Endodermal cell (in vitro differentiated cells): ENCODE data around the gene JMJD1C. TPM values are rescaled to one million over a fixed set of nuclear protein-coding genes. Genes with fewer than 3 reads are reported as not detected.

Source experiments
- DNase-seq: peaks from one replicate; pipeline ENCODE4 v3.0.0-alpha.2; 2017
- H3K27ac ChIP-seq: 2 replicates; pipeline ENCODE4 v1.5.1; 2013; ENCODE audit warnings: mild to moderate bottlenecking, low read depth, low read length, moderate library complexity
- H3K27me3 ChIP-seq: 2 replicates; pipeline ENCODE4 v1.6.1; 2013; ENCODE audit warnings: mild to moderate bottlenecking, low read length, moderate library complexity; ENCODE audit not compliant: insufficient read depth, control insufficient read depth, poor library complexity, severe bottlenecking
- H3K36me3 ChIP-seq: 2 replicates; pipeline ENCODE4 v1.7.0; 2013; ENCODE audit warnings: mild to moderate bottlenecking, low read length, moderate library complexity; ENCODE audit not compliant: control insufficient read depth, insufficient read depth
- H3K4me1 ChIP-seq: one replicate; pipeline ENCODE4 v1.7.0; 2013; ENCODE audit warnings: low read length; ENCODE audit not compliant: control insufficient read depth, insufficient read depth
- H3K4me3 ChIP-seq: 2 replicates; pipeline ENCODE4 v1.5.1; 2013; ENCODE audit warnings: mild to moderate bottlenecking, low read length, moderate library complexity
- H3K9ac ChIP-seq: 2 replicates; pipeline ENCODE4 v1.6.1; 2013; ENCODE audit warnings: mild to moderate bottlenecking, low read length, moderate library complexity; ENCODE audit not compliant: poor library complexity, severe bottlenecking; ENCODE audit errors: extremely low read depth
- H3K9me3 ChIP-seq: 2 replicates; pipeline ENCODE4 v1.6.1; 2013; ENCODE audit warnings: mild to moderate bottlenecking, low read length, moderate library complexity; ENCODE audit not compliant: control insufficient read depth
- H3K27ac Mint-ChIP-seq: 2 replicates; pipeline ENCODE4 v1.8.0; 2020; ENCODE audit warnings: mixed read lengths
- H3K27me3 Mint-ChIP-seq: 2 replicates; pipeline ENCODE4 v1.8.0; 2021; ENCODE audit warnings: mild to moderate bottlenecking, mixed read lengths; ENCODE audit not compliant: insufficient read depth
- H3K36me3 Mint-ChIP-seq: 2 replicates; pipeline ENCODE4 v1.8.0; 2020; ENCODE audit warnings: low read depth, mixed read lengths
- H3K4me1 Mint-ChIP-seq: 2 replicates; pipeline ENCODE4 v1.8.0; 2020; ENCODE audit warnings: mixed read lengths
- H3K4me3 Mint-ChIP-seq: 2 replicates; pipeline ENCODE4 v1.8.0; 2020; ENCODE audit warnings: mild to moderate bottlenecking, moderate library complexity, mixed read lengths
- H3K9me3 Mint-ChIP-seq: 2 replicates; pipeline ENCODE4 v1.8.0; 2020; ENCODE audit warnings: mild to moderate bottlenecking, mixed read lengths
- CTCF ChIP-seq: fragments of 200-600 bp; sonication (generic); conservative IDR thresholded peaks from 2 replicates; pipeline ENCODE4 v1.5.0; 2021; ENCODE audit warnings: antibody characterized with exemption, mild to moderate bottlenecking
- WGBS, 2 experiments: methylation state at CpG; one replicate each; pipeline versions ENCODE4 v1.1.5 to v1.1.7; 2013; ENCODE audit warnings: missing lambda C conversion rate in 2 of 2, mixed read lengths in 1 of 2; ENCODE audit not compliant: insufficient coverage in 1 of 2, insufficient read length in 1 of 2; 5-methylcytosine and 5-hydroxymethylcytosine counted together
- total RNA-seq, 2 donors: library from RNA; stranded (reverse); fragmentation: NEBNext Ultra II Directional in 1 of 2; extraction: Animal tissue kit (Norgen Biotek cat#: 25700) in 1 of 2; gene quantifications; 2 replicates in 1 of 2; 3 replicates in 1 of 2; pipeline ENCODE4 v1.2.1, GENCODE V29; 2021

JMJD1C gene
- total RNA-seq, 2 donors from 2014 or later = 91.3 to 114 TPM

GRCh38 chr10:63204667-63205391 is 260.9 kb downstream of the JMJD1C start:
- H3K4me3 Mint-ChIP-seq = no peak overlapping the region
- peaks cover 34% of the 10 kb centered on the region for H3K4me1 Mint-ChIP-seq
- WGBS, 2 experiments = 86 to 91% methylated on average over 2 to 4 of the region's 4 CpGs
- DNase-seq = no peak
- H3K27me3 Mint-ChIP-seq = no peaks in the 10 kb centered on the region
- Histone ChIP-seq H3K9ac (no peak overlapping the region), H3K4me1 (peaks cover 10% of the 10 kb centered on the region), H3K36me3 (peaks cover 88% of the 10 kb centered on the region), H3K4me3 (no peak overlapping the region), H3K27ac (no peak overlapping the region), H3K27me3 (no peaks in the 10 kb centered on the region), H3K9me3 (no peaks in the 10 kb centered on the region)
- H3K36me3 Mint-ChIP-seq = peaks cover 45% of the 10 kb centered on the region
- no peak for TF ChIP-seq CTCF
- H3K27ac Mint-ChIP-seq = peak overlapping the region; percentile 2
- H3K9me3 Mint-ChIP-seq = no peaks in the 10 kb centered on the region

- peaks cover 56% of the 10 kb centered on the region for H3K36me3 Mint-ChIP-seq
- Histone ChIP-seq H3K27me3 (no peaks in the 10 kb centered on the region), H3K27ac (no peak overlapping the region), H3K4me1 (peaks cover 10% of the 10 kb centered on the region), H3K4me3 (no peak overlapping the region), H3K9me3 (no peaks in the 10 kb centered on the region), H3K36me3 (peaks cover 88% of the 10 kb centered on the region), H3K9ac (no peak overlapping the region)
- H3K4me1 Mint-ChIP-seq = peaks cover 28% of the 10 kb centered on the region
- H3K9me3 Mint-ChIP-seq = no peaks in the 10 kb centered on the region
- no peaks in the 10 kb centered on the region for H3K27me3 Mint-ChIP-seq
- no peak overlapping the region for H3K4me3 Mint-ChIP-seq
- H3K27ac Mint-ChIP-seq = no peak overlapping the region
- no peak for DNase-seq
- no CpG with 5 or more reads among the region's 1 CpG for WGBS, 2 experiments
- TF ChIP-seq CTCF = no peak
These were observed 264.7 kb downstream of the JMJD1C start for GRCh38 chr10:63201118-63201517.

- Mint-ChIP-seq H3K4me3 (no peak overlapping the region), H3K4me1 (peaks cover 28% of the 10 kb centered on the region), H3K9me3 (no peaks in the 10 kb centered on the region), H3K27ac (no peak overlapping the region), H3K27me3 (no peaks in the 10 kb centered on the region), H3K36me3 (peaks cover 58% of the 10 kb centered on the region)
- no peak for TF ChIP-seq CTCF
- Histone ChIP-seq H3K9me3 (no peaks in the 10 kb centered on the region), H3K9ac (no peak overlapping the region), H3K27ac (no peak overlapping the region), H3K27me3 (no peaks in the 10 kb centered on the region), H3K4me3 (no peak overlapping the region), H3K36me3 (peaks cover 87% of the 10 kb centered on the region), H3K4me1 (peaks cover 10% of the 10 kb centered on the region)
- DNase-seq = no peak
- 51 to 61% methylated on average over 5 to 6 of the region's 6 CpGs for WGBS, 2 experiments
These were observed 265.3 kb downstream of the JMJD1C start for GRCh38 chr10:63200431-63200830.
